ENCODE measurements around the gene RPGR. TPM values are rescaled to one million over a fixed set of nuclear protein-coding genes. Genes with fewer than 3 reads are reported as not detected.

The RPGR gene
- total RNA-seq, 1 donor from 2014 or later: 1.6 TPM

- ATAC-seq (no peak), DNase-seq (ENCODE audit: low spot score) (no peak)
These were observed 56.1 kb downstream of the RPGR start for GRCh38 chrX:38271154-38271716.

GRCh38 chrX:38268011-38268410, 59.3 kb downstream of the RPGR start:
- no peak for DNase-seq (ENCODE audit: low spot score)
- no peak for ATAC-seq

GRCh38 chrX:38262715-38263620, 64.3 kb downstream of the RPGR start:
- no peak for DNase-seq (ENCODE audit: low spot score)
- no peak for ATAC-seq

- ATAC-seq (peak; percentile 62), DNase-seq (ENCODE audit: low spot score) (no peak)
These were observed 67.1 kb downstream of the RPGR start for GRCh38 chrX:38260231-38260630.

GRCh38 chrX:38256019-38256418, 71.3 kb downstream of the RPGR start:
- no peak for DNase-seq (ENCODE audit: low spot score)

GRCh38 chrX:38249965-38250364, 77.3 kb downstream of the RPGR start:
- DNase-seq (ENCODE audit: low spot score): no peak
- no peak for ATAC-seq

More at GRCh38 chrX:38256019-38256418, 71.3 kb downstream of the RPGR start:
- ATAC-seq: no peak

- DNase-seq (ENCODE audit: low spot score) (no peak), ATAC-seq (no peak)
These were observed 80.3 kb downstream of the RPGR start for GRCh38 chrX:38247051-38247450.

GRCh38 chrX:38240541-38240940, 86.8 kb downstream of the RPGR start:
- DNase-seq (ENCODE audit: low spot score): no peak
- no peak for ATAC-seq

GRCh38 chrX:38236901-38237615, 90.3 kb downstream of the RPGR start:
- no peak for ATAC-seq
- no peak for DNase-seq (ENCODE audit: low spot score)

- DNase-seq (ENCODE audit: low spot score) (no peak), ATAC-seq (peak; percentile 58)
These were observed 93.2 kb downstream of the RPGR start for GRCh38 chrX:38233891-38234667.

GRCh38 chrX:38232079-38232686, 95.1 kb downstream of the RPGR start:
- ATAC-seq (no peak), DNase-seq (ENCODE audit: low spot score) (no peak)

GRCh38 chrX:38225093-38225492, 102.2 kb downstream of the RPGR start:
- no peak for DNase-seq (ENCODE audit: low spot score)

GRCh38 chrX:38224160-38224559, 103.1 kb downstream of the RPGR start:
- ATAC-seq: no peak
- DNase-seq (ENCODE audit: low spot score): no peak

More at GRCh38 chrX:38225093-38225492, 102.2 kb downstream of the RPGR start:
- no peak for ATAC-seq

- no peak for DNase-seq (ENCODE audit: low spot score)
- ATAC-seq: no peak
These were observed 105.8 kb downstream of the RPGR start for GRCh38 chrX:38221391-38221929.

GRCh38 chrX:38220415-38221390, 106.6 kb downstream of the RPGR start, which contains the start of gene SRPX:
Gene SRPX (minus strand): TSS chrX:38220871. CDS start chrX:38220792, 79 bp downstream.
- ATAC-seq: peak; percentile 79
- DNase-seq (ENCODE audit: low spot score): no peak

- DNase-seq (ENCODE audit: low spot score) (no peak), ATAC-seq (peak; percentile 65)
These were observed 107.3 kb downstream of the RPGR start for GRCh38 chrX:38220024-38220414.

All from left lobe of liver (tissue), 2 donors.